ENCODE measurements around the gene LRCH4. TPM values are rescaled to one million over a fixed set of nuclear protein-coding genes. Genes with fewer than 3 reads are reported as not detected.
"Not testable (repeated sequence)": the region's sequence is repeated elsewhere in the genome, so short reads cannot be mapped to it uniquely, and the experiment has no call there.

LRCH4 gene
- total RNA-seq, 2 experiments from 2014 or later: 39.2 to 72.0 TPM

GRCh38 chr7:100544967-100545359 lies 41.0 kb downstream of the LRCH4 start:
- no TSS peak for BruUV-seq (replicated peaks)
- no peaks in the 10 kb centered on the region for H3K9me2 ChIP-seq (ENCODE audit: insufficient read depth, low read length)
- peaks cover 58% of the 10 kb centered on the region; the same call in 1 of the 2 replicates for H3K79me2 ChIP-seq (ENCODE audit: insufficient read depth, low read depth, low read length)
- H3K36me3 ChIP-seq (ENCODE audit: insufficient read depth, low read length): peaks cover 8% of the 10 kb centered on the region; the same call in 1 of the 2 replicates
- peak overlapping the region; percentile 46 for H3K27ac ChIP-seq (ENCODE audit: low read depth, low read length, poor library complexity, severe bottlenecking)
- H3K4me1 ChIP-seq (ENCODE audit: insufficient read depth, low read length, poor library complexity, severe bottlenecking): peaks cover 95% of the 10 kb centered on the region
- TF ChIP-seq CTCF (conservative IDR thresholded peaks at IDR 0.05; ENCODE audit: low read length) (no peak), EZH2phosphoT487 (IDR thresholded peaks at IDR 0.05; ENCODE audit: borderline replicate concordance, low read depth, low read length) (no peak)
- no peaks in the 10 kb centered on the region for H4K20me1 ChIP-seq (ENCODE audit: insufficient read depth, low read length)
- H2AFZ ChIP-seq (ENCODE audit: low read length): peak overlapping the region; percentile 77; the same call in 1 of the 2 replicates
- ChIA-PET POLR2A (interaction anchor here (0.6 to 1.2 kb wide), 6 partner anchors 10 to 323 kb away, joined by 3 to 5 read pairs (median 3); partner anchors contain the start of genes FBXO24, LRCH4 and MOSPD3), CTCF (ENCODE audit: unreplicated experiment) (no interaction called here)
- intact Hi-C loops (cut with micrococcal nuclease; ENCODE audit: unreplicated experiment): no loop called here
- H3K9me3 ChIP-seq (ENCODE audit: low read length): no peaks in the 10 kb centered on the region
- H3K4me2 ChIP-seq (ENCODE audit: low read length): peak overlapping the region; percentile 65
- DNase-seq (ENCODE audit: low spot score): no peak
- H3K4me3 ChIP-seq (ENCODE audit: low read depth, low read length, poor library complexity, severe bottlenecking): peak overlapping the region; percentile 22

GRCh38 chr7:100544386-100544785 lies 41.5 kb downstream of the LRCH4 start:
- BruUV-seq (replicated peaks): no TSS peak
- intact Hi-C loops (cut with micrococcal nuclease; ENCODE audit: unreplicated experiment): no loop called here
- no peak for DNase-seq (ENCODE audit: low spot score)
- H3K4me3 ChIP-seq (ENCODE audit: low read depth, low read length, poor library complexity, severe bottlenecking): no peak overlapping the region
- H3K79me2 ChIP-seq (ENCODE audit: insufficient read depth, low read depth, low read length): peaks cover 61% of the 10 kb centered on the region; the same call in 1 of the 2 replicates
- no peaks in the 10 kb centered on the region for H4K20me1 ChIP-seq (ENCODE audit: insufficient read depth, low read length)
- no peaks in the 10 kb centered on the region for H3K9me3 ChIP-seq (ENCODE audit: low read length)
- ChIA-PET POLR2A (interaction anchor here (0.5 to 2.0 kb wide), 5 partner anchors 8 to 68 kb away, joined by 3 to 9 read pairs (median 3); partner anchors contain the start of gene MOSPD3), CTCF (ENCODE audit: unreplicated experiment) (interaction anchor here (0.6 kb wide), 1 partner anchor 31 kb away, joined by 4 read pairs; no protein-coding TSS in a partner anchor)
- peak overlapping the region; percentile 31 for H3K27ac ChIP-seq (ENCODE audit: low read depth, low read length, poor library complexity, severe bottlenecking)
- H3K4me2 ChIP-seq (ENCODE audit: low read length): peak overlapping the region; percentile 65
- peaks cover 92% of the 10 kb centered on the region for H3K4me1 ChIP-seq (ENCODE audit: insufficient read depth, low read length, poor library complexity, severe bottlenecking)
- no peak overlapping the region for H2AFZ ChIP-seq (ENCODE audit: low read length)
- H3K36me3 ChIP-seq (ENCODE audit: insufficient read depth, low read length): peaks cover 8% of the 10 kb centered on the region; the same call in 1 of the 2 replicates
- TF ChIP-seq CTCF (conservative IDR thresholded peaks at IDR 0.05; ENCODE audit: low read length): no peak
- no peak for TF ChIP-seq EZH2phosphoT487 (IDR thresholded peaks at IDR 0.05; ENCODE audit: borderline replicate concordance, low read depth, low read length)
- H3K9me2 ChIP-seq (ENCODE audit: insufficient read depth, low read length): no peaks in the 10 kb centered on the region

GRCh38 chr7:100543586-100543985 lies 42.3 kb downstream of the LRCH4 start:
- H3K9me3 ChIP-seq (ENCODE audit: low read length): no peaks in the 10 kb centered on the region
- no peaks in the 10 kb centered on the region for H4K20me1 ChIP-seq (ENCODE audit: insufficient read depth, low read length)
- H3K4me2 ChIP-seq (ENCODE audit: low read length): peak overlapping the region; percentile 65
- peaks cover 84% of the 10 kb centered on the region for H3K4me1 ChIP-seq (ENCODE audit: insufficient read depth, low read length, poor library complexity, severe bottlenecking)
- peak overlapping the region; percentile 27 for H3K4me3 ChIP-seq (ENCODE audit: low read depth, low read length, poor library complexity, severe bottlenecking)
- BruUV-seq (replicated peaks): no TSS peak
- no peaks in the 10 kb centered on the region for H3K9me2 ChIP-seq (ENCODE audit: insufficient read depth, low read length)
- no peak for DNase-seq (ENCODE audit: low spot score)
- peaks cover 61% of the 10 kb centered on the region; the same call in 1 of the 2 replicates for H3K79me2 ChIP-seq (ENCODE audit: insufficient read depth, low read depth, low read length)
- peaks cover under 1% of the 10 kb centered on the region; the same call in 1 of the 2 replicates for H3K36me3 ChIP-seq (ENCODE audit: insufficient read depth, low read length)
- H2AFZ ChIP-seq (ENCODE audit: low read length): no peak overlapping the region
- peak overlapping the region; percentile 31 for H3K27ac ChIP-seq (ENCODE audit: low read depth, low read length, poor library complexity, severe bottlenecking)
- no peak for TF ChIP-seq EZH2phosphoT487 (IDR thresholded peaks at IDR 0.05; ENCODE audit: borderline replicate concordance, low read depth, low read length)
- no peak for TF ChIP-seq CTCF (conservative IDR thresholded peaks at IDR 0.05; ENCODE audit: low read length)
- intact Hi-C loops (cut with micrococcal nuclease; ENCODE audit: unreplicated experiment): no loop called here
- CTCF ChIA-PET (ENCODE audit: unreplicated experiment): no interaction called here
- POLR2A ChIA-PET: interaction anchor here (0.7 to 2.0 kb wide), 2 partner anchors 27 to 41 kb away, joined by 3 to 9 read pairs; no protein-coding TSS in a partner anchor

- H3K27ac ChIP-seq (ENCODE audit: low read depth, low read length, poor library complexity, severe bottlenecking); H3K4me3 ChIP-seq (ENCODE audit: low read depth, low read length, poor library complexity, severe bottlenecking): not testable (repeated sequence)
- POLR2A ChIA-PET: interaction anchor here (0.6 kb wide), 1 partner anchor 90 kb away, joined by 4 read pairs; no protein-coding TSS in a partner anchor
These were observed 44.6 kb downstream of the LRCH4 start for GRCh38 chr7:100541309-100541708.

More at GRCh38 chr7:100541309-100541708, 44.6 kb downstream of the LRCH4 start:
- H3K36me3 ChIP-seq (ENCODE audit: insufficient read depth, low read length); H4K20me1 ChIP-seq (ENCODE audit: insufficient read depth, low read length); DNase-seq (ENCODE audit: low spot score); H2AFZ ChIP-seq (ENCODE audit: low read length); BruUV-seq (replicated peaks); CTCF ChIA-PET (ENCODE audit: unreplicated experiment); H3K9me3 ChIP-seq (ENCODE audit: low read length); H3K9me2 ChIP-seq (ENCODE audit: insufficient read depth, low read length); intact Hi-C loops (cut with micrococcal nuclease; ENCODE audit: unreplicated experiment): not testable (repeated sequence)
- peaks cover 47% of the 10 kb centered on the region; the same call in 1 of the 2 replicates for H3K79me2 ChIP-seq (ENCODE audit: insufficient read depth, low read depth, low read length)
- peaks cover 66% of the 10 kb centered on the region for H3K4me1 ChIP-seq (ENCODE audit: insufficient read depth, low read length, poor library complexity, severe bottlenecking)
- H3K4me2 ChIP-seq (ENCODE audit: low read length): peak overlapping the region; percentile 61; the same call in 1 of the 2 replicates
